HL-60 (cell line): ENCODE results near the gene ARHGAP18.

Source experiments
- CTCF ChIP-seq: IDR thresholded peaks from one replicate; pipeline ENCODE4 v1.5.1; 2011; ENCODE audit warnings: low read length, control low read depth, inconsistent platforms; ENCODE audit not compliant: insufficient read depth
- GABPA ChIP-seq: IDR thresholded peaks from 2 replicates; pipeline ENCODE4 v1.6.1; 2012; ENCODE audit warnings: low read depth
- POLR2AphosphoS5 ChIP-seq: IDR thresholded peaks from 2 replicates; pipeline ENCODE4 v1.6.1; 2012; ENCODE audit warnings: low read depth
- REST ChIP-seq: IDR thresholded peaks from 2 replicates; pipeline ENCODE4 v1.6.1; 2012; ENCODE audit warnings: low read depth; ENCODE audit not compliant: insufficient replicate concordance

- no peak for TF ChIP-seq CTCF
- no peak for TF ChIP-seq POLR2AphosphoS5
- no peak for TF ChIP-seq REST
- TF ChIP-seq GABPA = no peak
Observed at GRCh38 chr6:129673748-129674147, 36.2 kb downstream of the ARHGAP18 start.
